AML-193 (cell line): ENCODE data around the gene YOD1.
A peak's percentile ranks its signal among the peaks of the same experiment; 100 is the strongest.

Source experiments
- DNase-seq, 2 experiments: peaks; one replicate each; lab custom pipeline; 2025; lab: John Stamatoyannopoulos, UW

Gene YOD1

GRCh38 chr1:207072233-207072632, 21.2 kb upstream of the YOD1 start:
- no peak for DNase-seq

GRCh38 chr1:207071426-207071825, 20.4 kb upstream of the YOD1 start:
- no peak for DNase-seq

- DNase-seq: peak; percentile 55 to 66
Observed at GRCh38 chr1:207070811-207071210, 19.8 kb upstream of the YOD1 start.

GRCh38 chr1:207069858-207070506, 19.0 kb upstream of the YOD1 start:
- no peak for DNase-seq

- no peak for DNase-seq
Observed at GRCh38 chr1:207069061-207069460, 18.1 kb upstream of the YOD1 start.

- DNase-seq: no peak
Observed at GRCh38 chr1:207067665-207068064, 16.7 kb upstream of the YOD1 start.

- DNase-seq: no peak
Observed at GRCh38 chr1:207067185-207067584, 16.2 kb upstream of the YOD1 start.

GRCh38 chr1:207064561-207064960, 13.6 kb upstream of the YOD1 start:
- DNase-seq: no peak

- DNase-seq: no peak
Observed at GRCh38 chr1:207063014-207063413, 12.0 kb upstream of the YOD1 start.

GRCh38 chr1:207062058-207062457, 11.1 kb upstream of the YOD1 start:
- no peak for DNase-seq

GRCh38 chr1:207060596-207060995, 9.6 kb upstream of the YOD1 start:
- no peak for DNase-seq

GRCh38 chr1:207059881-207060280, 8.9 kb upstream of the YOD1 start:
- no peak for DNase-seq

GRCh38 chr1:207058878-207059867, 8.2 kb upstream of the YOD1 start:
- no peak for DNase-seq

- DNase-seq: no peak
Observed at GRCh38 chr1:207058252-207058651, 7.2 kb upstream of the YOD1 start.

GRCh38 chr1:207056673-207057072, 5.7 kb upstream of the YOD1 start:
- DNase-seq: no peak

GRCh38 chr1:207055386-207056001, 4.5 kb upstream of the YOD1 start:
- DNase-seq: no peak

GRCh38 chr1:207054491-207054890, 3.5 kb upstream of the YOD1 start:
- peak; percentile 5 to 16 for DNase-seq

GRCh38 chr1:207052911-207053769, 2.1 kb upstream of the YOD1 start, which contains the start of gene PFKFB2:
Gene PFKFB2 (plus strand): TSS chr1:207053275. CDS start chr1:207054718, 1,443 bp downstream.
- peak; percentile 72 to 73 for DNase-seq

GRCh38 chr1:207050480-207051190, 373 bp downstream of the YOD1 start:
- DNase-seq: peak; percentile 67 to 75

- peak; percentile 69 to 78 for DNase-seq
Observed at GRCh38 chr1:207049974-207050391, 1.0 kb downstream of the YOD1 start.

GRCh38 chr1:207049514-207049913, 1.5 kb downstream of the YOD1 start:
- no peak for DNase-seq
